Hepatocyte (in vitro differentiated cells): Measurements from ENCODE around the gene PHYKPL. TPM values are rescaled to one million over a fixed set of nuclear protein-coding genes. Genes with fewer than 3 reads are reported as not detected.

Experiments
- DNase-seq: peaks from one replicate; pipeline ENCODE4 v3.0.0-alpha.2; 2016; ENCODE audit warnings: low spot score
- H2AFZ ChIP-seq: fragments of 200-600 bp; sonication (generic); 2 replicates; pipeline ENCODE4 v1.6.0; 2016; ENCODE audit warnings: antibody characterized with exemption, mild to moderate bottlenecking
- H3K27ac ChIP-seq: fragments of 200-600 bp; sonication (generic); 2 replicates; pipeline ENCODE4 v1.5.1; 2016; ENCODE audit warnings: mild to moderate bottlenecking
- H3K27me3 ChIP-seq: fragments of 200-600 bp; sonication (generic); 2 replicates; pipeline ENCODE4 v1.6.1; 2016
- H3K36me3 ChIP-seq: fragments of 200-600 bp; sonication (generic); replicated peaks from 2 replicates; pipeline ENCODE4 v1.5.1; 2016; ENCODE audit warnings: low read depth; ENCODE audit not compliant: insufficient read depth
- H3K4me1 ChIP-seq: fragments of 200-600 bp; sonication (generic); 2 replicates; pipeline ENCODE4 v1.5.1; 2016; ENCODE audit warnings: mild to moderate bottlenecking, moderate library complexity; ENCODE audit not compliant: insufficient read depth
- H3K4me2 ChIP-seq: fragments of 200-600 bp; sonication (generic); 2 replicates; pipeline ENCODE4 v1.6.0; 2016
- H3K4me3 ChIP-seq: fragments of 200-600 bp; sonication (generic); 2 replicates; pipeline ENCODE4 v1.5.1; 2016; ENCODE audit warnings: mild to moderate bottlenecking
- H3K79me2 ChIP-seq: fragments of 200-600 bp; sonication (generic); 2 replicates; pipeline ENCODE4 v1.6.0; 2017; ENCODE audit warnings: mild to moderate bottlenecking
- H3K9me2 ChIP-seq: fragments of 200-600 bp; sonication (generic); replicated peaks from 2 replicates; pipeline ENCODE4 v1.6.0; 2017; ENCODE audit warnings: mild to moderate bottlenecking; ENCODE audit not compliant: insufficient read depth
- H3K9me3 ChIP-seq: fragments of 200-600 bp; sonication (generic); 2 replicates; pipeline ENCODE4 v1.5.1; 2016; ENCODE audit warnings: low read depth, mild to moderate bottlenecking
- H4K20me1 ChIP-seq: fragments of 200-600 bp; sonication (generic); 2 replicates; pipeline ENCODE4 v1.6.0; 2016; ENCODE audit warnings: mild to moderate bottlenecking; ENCODE audit not compliant: insufficient read depth, poor library complexity, severe bottlenecking
- CTCF ChIP-seq: fragments of 200-600 bp; sonication (generic); IDR thresholded peaks from 2 replicates; pipeline ENCODE4 v1.5.1; 2016; ENCODE audit warnings: antibody characterized with exemption, mild to moderate bottlenecking; ENCODE audit not compliant: poor library complexity
- EZH2 ChIP-seq: fragments of 200-600 bp; sonication (generic); IDR thresholded peaks from 2 replicates; pipeline ENCODE4 v1.6.1; 2016; ENCODE audit warnings: antibody characterized with exemption, mild to moderate bottlenecking, borderline replicate concordance
- EZH2phosphoT487 ChIP-seq: fragments of 200-600 bp; sonication (generic); IDR thresholded peaks from one replicate; pipeline ENCODE4 v1.6.1; 2018; ENCODE audit warnings: antibody characterized with exemption, mild to moderate bottlenecking, low read depth, moderate library complexity; ENCODE audit not compliant: unreplicated experiment, severe bottlenecking
- WGBS: methylation state at CpG from one replicate; pipeline ENCODE4 v1.1.6; 2016; ENCODE audit warnings: low lambda C conversion rate; ENCODE audit errors: missing lambda C conversion rate; 5-methylcytosine and 5-hydroxymethylcytosine counted together
- polyA plus RNA-seq: library from polyadenylated mRNA; unstranded; fragments of >200 nt; fragmentation: Nextera tagmentation; extraction: Ambion mirVana; gene quantifications from 2 replicates; pipeline ENCODE4 v1.2.1, GENCODE V29; 2016
- total RNA-seq: library from RNA; depleted of rRNA; stranded (reverse); fragments of >200 nt; gene quantifications from 2 replicates; pipeline ENCODE4 v1.2.3, GENCODE V29; 2014

Gene PHYKPL
- total and polyA plus RNA-seq, 2 experiments from 2014 or later: 40.3 to 60.0 TPM

- no peaks in the 10 kb centered on the region for H3K36me3 ChIP-seq
- no peaks in the 10 kb centered on the region for H3K4me1 ChIP-seq
- H3K9me3 ChIP-seq: no peaks in the 10 kb centered on the region
- TF ChIP-seq CTCF (no peak), EZH2phosphoT487 (no peak), EZH2 (no peak)
- H3K27me3 ChIP-seq: no peaks in the 10 kb centered on the region
- H3K79me2 ChIP-seq: no peaks in the 10 kb centered on the region
- no peak overlapping the region for H3K4me2 ChIP-seq
- no peaks in the 10 kb centered on the region for H3K9me2 ChIP-seq
- DNase-seq: no peak
- no peak overlapping the region for H3K4me3 ChIP-seq
- no peak overlapping the region for H3K27ac ChIP-seq
- no peaks in the 10 kb centered on the region for H4K20me1 ChIP-seq
- 93% methylated on average over 4 of the region's 4 CpGs for WGBS
- no peak overlapping the region for H2AFZ ChIP-seq
Observed at GRCh38 chr5:178271231-178271630, 38.6 kb upstream of the PHYKPL start.

DNA sequence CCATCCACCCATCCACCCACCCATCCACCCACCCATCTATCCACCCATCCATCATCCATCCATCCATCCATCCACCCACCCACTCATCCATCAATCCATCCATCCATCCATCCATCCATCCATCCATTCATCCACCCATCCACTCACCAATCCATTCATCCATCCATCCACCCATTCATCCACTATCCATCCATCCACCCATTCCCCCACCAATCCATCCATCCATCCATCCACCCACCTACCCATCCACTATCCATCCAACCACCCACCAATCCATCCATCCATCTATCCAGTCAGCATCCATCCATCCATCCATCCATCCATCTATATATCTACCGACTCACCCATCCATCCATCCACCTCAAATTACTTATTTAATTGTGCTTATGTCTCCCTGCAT lies 36.9 kb upstream of the PHYKPL start:
- H3K79me2 ChIP-seq: no peaks in the 10 kb centered on the region
- no peaks in the 10 kb centered on the region for H3K36me3 ChIP-seq
- H3K9me3 ChIP-seq: no peaks in the 10 kb centered on the region
- H3K4me1 ChIP-seq: no peaks in the 10 kb centered on the region
- H4K20me1 ChIP-seq: no peaks in the 10 kb centered on the region
- 100% methylated on average over 1 of the region's 1 CpG for whole genome bisulfite sequencing
- no peaks in the 10 kb centered on the region for H3K9me2 ChIP-seq
- no peak overlapping the region for H3K4me3 ChIP-seq
- H3K4me2 ChIP-seq: no peak overlapping the region
- no peak for DNase-seq
- H3K27me3 ChIP-seq: no peaks in the 10 kb centered on the region
- H2AFZ ChIP-seq: no peak overlapping the region
- TF ChIP-seq EZH2phosphoT487 (no peak), CTCF (no peak), EZH2 (no peak)
- no peak overlapping the region for H3K27ac ChIP-seq

DNA sequence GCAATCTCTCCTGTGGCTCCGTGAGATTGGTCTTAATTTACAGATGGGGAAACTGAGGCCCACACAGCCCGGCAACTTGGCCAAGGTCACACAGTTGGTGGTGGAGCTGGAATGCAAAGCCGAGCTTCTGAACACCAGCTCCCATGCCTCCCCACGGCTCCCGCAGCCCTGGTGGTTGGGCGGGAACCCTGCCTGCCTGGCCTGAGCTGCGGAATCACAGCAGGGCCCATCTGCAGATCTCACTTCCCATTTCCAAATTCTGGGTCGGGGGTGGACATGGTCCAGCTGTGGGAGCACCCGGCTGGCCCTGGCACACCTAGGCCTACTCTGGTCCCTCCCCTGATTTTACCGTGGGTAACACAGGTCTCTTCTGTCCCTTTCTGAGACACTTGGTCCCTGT lies 35.3 kb upstream of the PHYKPL start:
- Histone ChIP-seq H3K9me2 (no peaks in the 10 kb centered on the region), H4K20me1 (no peaks in the 10 kb centered on the region), H3K9me3 (no peaks in the 10 kb centered on the region), H3K36me3 (no peaks in the 10 kb centered on the region), H3K4me2 (no peak overlapping the region), H3K27ac (no peak overlapping the region), H2AFZ (no peak overlapping the region), H3K4me3 (no peak overlapping the region), H3K4me1 (no peaks in the 10 kb centered on the region), H3K79me2 (no peaks in the 10 kb centered on the region), H3K27me3 (no peaks in the 10 kb centered on the region)
- no peak for TF ChIP-seq EZH2phosphoT487
- no peak for TF ChIP-seq EZH2
- TF ChIP-seq CTCF: no peak
- 88% methylated on average over 10 of the region's 10 CpGs for WGBS
- DNase-seq: no peak

GRCh38 chr5:178267245-178267644 lies 34.6 kb upstream of the PHYKPL start:
- Histone ChIP-seq H3K79me2 (no peaks in the 10 kb centered on the region), H3K4me3 (no peak overlapping the region), H3K4me1 (no peaks in the 10 kb centered on the region), H4K20me1 (no peaks in the 10 kb centered on the region), H3K9me3 (no peaks in the 10 kb centered on the region), H3K27me3 (no peaks in the 10 kb centered on the region), H3K9me2 (no peaks in the 10 kb centered on the region), H3K27ac (no peak overlapping the region), H2AFZ (no peak overlapping the region), H3K36me3 (no peaks in the 10 kb centered on the region), H3K4me2 (no peak overlapping the region)
- 80% methylated on average over 6 of the region's 6 CpGs for WGBS
- no peak for TF ChIP-seq EZH2
- DNase-seq: no peak
